ENCODE data around the gene FER.

- no peak for TF ChIP-seq CTCF (IDR thresholded peaks at IDR 0.05 in 8 of 11, conservative IDR thresholded peaks at IDR 0.05 in 3 of 11)
- no peak for TF ChIP-seq POLR2AphosphoS5 (IDR thresholded peaks at IDR 0.05)
Observed at GRCh38 chr5:108810717-108811116, 63.0 kb downstream of the FER start.
